Colonic mucosa (tissue), 4 donors: ENCODE results near the gene BTG4. TPM values are rescaled to one million over a fixed set of nuclear protein-coding genes. Genes with fewer than 3 reads are reported as not detected.

Source experiments
- DNase-seq: peaks from one replicate; pipeline ENCODE4 v3.0.0-alpha.2; 2020
- H3K27ac ChIP-seq: fragments of 200-600 bp; one replicate; pipeline ENCODE4 v1.8.0; 2021
- H3K27me3 ChIP-seq: fragments of 200-600 bp; one replicate; pipeline ENCODE4 v1.8.0; 2021
- H3K36me3 ChIP-seq: fragments of 200-600 bp; one replicate; pipeline ENCODE4 v1.8.0; 2021
- H3K4me1 ChIP-seq: fragments of 200-600 bp; one replicate; pipeline ENCODE4 v1.8.0; 2021; ENCODE audit warnings: mild to moderate bottlenecking
- H3K4me3 ChIP-seq: fragments of 200-600 bp; one replicate; pipeline ENCODE4 v1.8.0; 2021
- H3K9ac ChIP-seq, 2 donors: one replicate each; pipeline ENCODE4 v1.7.0; 2013; ENCODE audit warnings: control low read depth in 2 of 2, low read depth in 2 of 2, low read length in 2 of 2
- H3K9me3 ChIP-seq: fragments of 200-600 bp; one replicate; pipeline ENCODE4 v1.8.0; 2021
- CTCF ChIP-seq: fragments of 200-600 bp; IDR thresholded peaks from one replicate; pipeline ENCODE4 v1.8.0; 2022; ENCODE audit warnings: antibody characterized with exemption, mild to moderate bottlenecking
- intact Hi-C: fragments of 100-400 bp; cut with DNase I; formaldehyde crosslinking; loops from one replicate; pipeline ENCODE4 v1.14.1; 2022
- total RNA-seq, 2 donors: library from RNA; stranded (reverse); fragmentation: NEBNext Ultra II Directional in 1 of 2; extraction: Animal tissue kit (Norgen Biotek cat#: 25700) in 1 of 2; gene quantifications; one replicate each; pipeline ENCODE4 v1.2.1, GENCODE V29; 2021
- donor health status: healthy.
- donor health status: DM: no; HTN: no; CAD: no.
- donor health status: DM: no; HTN: no; CAD: no.

Gene BTG4
- total RNA-seq, 2 donors from 2014 or later: not detected

DNA sequence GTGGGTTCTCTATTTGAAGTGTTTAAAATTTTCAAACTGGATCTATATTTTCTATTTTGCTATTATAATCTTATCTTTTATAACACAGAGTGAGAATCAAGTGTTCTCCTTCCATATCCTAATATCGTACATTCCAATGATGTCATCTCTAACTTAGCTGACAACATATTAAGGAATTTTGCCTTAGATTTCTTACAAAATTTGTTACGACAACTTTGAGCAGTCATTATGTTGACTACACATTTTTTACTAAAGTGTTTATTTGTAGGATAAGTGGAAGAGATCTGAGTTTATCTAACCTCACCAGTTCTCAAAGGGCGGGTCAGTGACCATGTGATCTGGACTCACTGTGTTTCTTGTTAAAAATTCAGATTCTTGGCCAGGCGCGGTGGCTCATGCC is 12.7 kb downstream of the BTG4 start:
- Histone ChIP-seq H3K9ac (no peak overlapping the region), H3K4me3 (no peak overlapping the region), H3K27ac (no peak overlapping the region), H3K9me3 (no peaks in the 10 kb centered on the region), H3K4me1 (no peaks in the 10 kb centered on the region), H3K27me3 (no peaks in the 10 kb centered on the region), H3K36me3 (no peaks in the 10 kb centered on the region)
- DNase-seq: no peak
- intact Hi-C loops: no loop called here
- no peak for TF ChIP-seq CTCF

GRCh38 chr11:111494040-111494439 is 18.1 kb downstream of the BTG4 start:
- Histone ChIP-seq H3K9ac (no peak overlapping the region), H3K27ac (no peak overlapping the region), H3K9me3 (no peaks in the 10 kb centered on the region), H3K4me1 (no peaks in the 10 kb centered on the region), H3K27me3 (no peaks in the 10 kb centered on the region), H3K36me3 (no peaks in the 10 kb centered on the region), H3K4me3 (no peak overlapping the region)
- no peak for DNase-seq
- intact Hi-C loops: no loop called here
- no peak for TF ChIP-seq CTCF

DNA sequence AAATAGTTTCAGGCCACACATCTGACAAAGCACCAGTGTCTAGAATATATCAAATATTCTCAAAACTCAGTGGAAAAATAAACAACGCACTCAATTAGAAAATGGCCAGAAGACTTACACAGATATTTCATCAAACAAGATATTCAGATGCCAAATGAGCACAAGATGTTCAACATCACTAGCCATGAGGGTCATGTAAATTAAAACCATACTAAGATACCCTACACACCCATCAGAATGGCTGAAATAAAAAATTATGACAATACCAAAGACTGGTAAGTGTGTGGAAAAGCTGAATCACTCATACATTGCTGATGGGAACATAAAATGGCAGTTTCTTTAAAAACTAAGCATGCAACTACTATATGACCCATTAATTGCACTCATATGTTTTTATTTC is 21.7 kb downstream of the BTG4 start:
- TF ChIP-seq CTCF: no peak
- no peak overlapping the region for H3K4me3 ChIP-seq
- H3K27ac ChIP-seq: no peak overlapping the region
- no peaks in the 10 kb centered on the region for H3K27me3 ChIP-seq
- no peaks in the 10 kb centered on the region for H3K9me3 ChIP-seq
- intact Hi-C loops: no loop called here
- H3K36me3 ChIP-seq: no peaks in the 10 kb centered on the region
- H3K9ac ChIP-seq: no peak overlapping the region
- no peak for DNase-seq
- H3K4me1 ChIP-seq: no peaks in the 10 kb centered on the region

DNA sequence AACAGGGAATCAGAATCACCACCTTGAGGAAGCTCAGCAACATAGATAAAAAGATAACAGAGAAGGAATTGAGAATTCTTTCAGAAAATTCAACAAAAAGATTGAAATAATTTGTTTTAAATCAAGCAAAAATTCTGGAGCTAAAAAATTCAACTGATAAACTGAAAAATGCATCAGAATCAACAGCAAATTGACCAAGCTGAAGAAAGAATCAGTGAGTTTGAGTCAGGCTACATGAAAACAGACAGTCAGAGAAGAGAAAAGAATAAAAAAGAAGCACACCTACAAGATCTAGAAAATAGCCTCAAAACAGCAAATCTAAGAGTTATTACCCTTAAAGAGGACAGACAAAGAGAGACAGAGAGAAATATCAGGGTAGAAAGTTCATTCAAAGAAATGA is 28.8 kb downstream of the BTG4 start:
- Histone ChIP-seq H3K4me3 (no peak overlapping the region), H3K27ac (no peak overlapping the region), H3K27me3 (no peaks in the 10 kb centered on the region), H3K36me3 (no peaks in the 10 kb centered on the region), H3K4me1 (no peaks in the 10 kb centered on the region), H3K9ac (no peak overlapping the region), H3K9me3 (no peaks in the 10 kb centered on the region)
- intact Hi-C loops: no loop called here
- TF ChIP-seq CTCF: no peak
- no peak for DNase-seq

DNA sequence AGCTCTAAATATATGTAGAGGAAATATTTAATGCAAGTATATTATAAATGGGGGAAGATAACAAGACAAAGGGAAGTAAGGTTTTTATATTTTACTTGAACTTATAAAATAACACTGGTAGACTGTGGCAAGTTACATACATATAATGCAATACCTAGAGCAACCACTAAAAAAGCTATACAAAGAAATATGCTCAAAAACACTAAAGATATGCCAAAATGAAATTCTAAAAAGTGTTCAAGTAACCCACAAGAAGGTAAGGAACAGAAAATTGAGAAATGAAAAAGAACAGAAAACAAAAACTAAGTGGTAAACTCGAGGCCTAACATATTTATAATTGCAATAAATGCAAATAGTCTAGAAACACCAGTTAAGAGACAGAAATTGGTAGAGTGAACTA is 32.5 kb downstream of the BTG4 start:
- Histone ChIP-seq H3K27ac (no peak overlapping the region), H3K9me3 (no peaks in the 10 kb centered on the region), H3K9ac (no peak overlapping the region), H3K27me3 (no peaks in the 10 kb centered on the region), H3K4me3 (no peak overlapping the region), H3K36me3 (no peaks in the 10 kb centered on the region), H3K4me1 (no peaks in the 10 kb centered on the region)
- intact Hi-C loops: no loop called here
- no peak for DNase-seq
- TF ChIP-seq CTCF: no peak

DNA sequence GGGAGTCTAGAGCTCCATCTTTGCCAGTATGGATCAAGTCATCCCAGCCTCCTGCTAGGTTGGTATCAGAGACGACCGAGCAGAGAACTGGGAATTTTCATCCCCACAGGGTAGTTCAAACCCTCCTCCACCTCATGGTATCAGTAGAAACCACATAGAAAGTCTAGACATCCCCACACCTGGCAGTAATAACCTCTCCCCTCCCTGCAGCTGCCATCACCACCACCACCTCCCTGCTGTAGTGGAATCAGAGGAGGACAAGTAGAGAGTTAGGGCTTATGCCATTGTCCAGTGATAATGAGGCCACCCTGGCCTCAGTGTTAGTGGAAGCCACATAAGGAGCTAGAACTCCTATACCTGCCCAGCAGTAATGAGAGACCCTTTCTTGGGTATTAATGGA is 34.3 kb downstream of the BTG4 start:
- no peaks in the 10 kb centered on the region for H3K9me3 ChIP-seq
- no peak overlapping the region for H3K9ac ChIP-seq
- no peak for DNase-seq
- no peak overlapping the region for H3K27ac ChIP-seq
- no peaks in the 10 kb centered on the region for H3K27me3 ChIP-seq
- intact Hi-C loops: no loop called here
- H3K4me1 ChIP-seq: no peaks in the 10 kb centered on the region
- no peak for TF ChIP-seq CTCF
- H3K4me3 ChIP-seq: no peak overlapping the region
- no peaks in the 10 kb centered on the region for H3K36me3 ChIP-seq
